ENCODE measurements around the gene SBF2. TPM values are rescaled to one million over a fixed set of nuclear protein-coding genes. Genes with fewer than 3 reads are reported as not detected.

Gene SBF2
- total and polyA plus RNA-seq, 2 donors (not counting 3 experiments of a cell fraction or from before 2014, with no cell fraction given): 15.4 to 42.4 TPM

DNA sequence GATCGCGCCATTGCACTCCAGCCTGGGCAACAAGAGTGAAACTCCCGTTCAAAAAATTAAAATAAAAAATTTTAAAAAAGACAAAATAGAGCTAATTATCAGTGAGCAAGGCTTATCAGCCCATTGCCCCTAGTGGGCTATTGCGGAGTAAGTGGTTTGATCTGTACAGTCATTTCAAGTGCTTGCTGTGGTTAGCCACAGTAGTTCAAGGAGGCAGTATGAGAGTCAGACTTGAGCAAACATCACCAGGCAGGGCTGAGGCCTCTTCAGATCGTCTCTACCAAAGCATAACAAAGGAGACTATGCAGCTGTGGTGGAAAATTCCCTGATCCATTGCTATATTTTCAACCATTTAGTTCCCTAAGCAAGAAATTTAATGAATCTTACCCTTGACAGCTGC is 4.3 kb upstream of the SBF2 start:
- ChIA-PET POLR2A (no interaction called here), CTCF (interaction anchor here (1.1 to 1.5 kb wide), 2 partner anchors 29 to 440 kb away, joined by 3 read pairs; no protein-coding TSS in a partner anchor)
- Histone ChIP-seq H3K27ac (ENCODE audit: insufficient read depth, low read depth, low read length) (no peak overlapping the region), H3K4me3 (replicated peaks in 1 of 3; ENCODE audit: insufficient read depth in 1 of 3, low read depth in 1 of 3, low read length in 3 of 3) (no peak overlapping the region), H3K27me3 (ENCODE audit: control insufficient read depth in 2 of 2, insufficient read depth in 2 of 2, low read length in 2 of 2) (no peaks in the 10 kb centered on the region), H3K36me3 (ENCODE audit: control insufficient read depth in 2 of 2, extremely low read depth in 1 of 2, insufficient read depth in 2 of 2, low read length in 2 of 2) (no peaks in the 10 kb centered on the region), H4K20me1 (replicated peaks; ENCODE audit: control insufficient read depth, extremely low read depth, insufficient read depth, low read length) (no peaks in the 10 kb centered on the region), H3K9me1 (replicated peaks; ENCODE audit: control insufficient read depth, extremely low read depth, insufficient read depth, low read length) (no peaks in the 10 kb centered on the region), H3K4me2 (ENCODE audit: insufficient read depth, low read length) (no peak overlapping the region), H3K9me3 (replicated peaks; ENCODE audit: control insufficient read depth, insufficient read depth, low read length) (no peaks in the 10 kb centered on the region), H2AFZ (ENCODE audit: low read depth, low read length) (no peak overlapping the region), H3K9ac (replicated peaks; ENCODE audit: extremely low read depth, insufficient read depth, low read length) (no peak overlapping the region), H3K4me1 (ENCODE audit: control insufficient read depth, extremely low read depth, insufficient read depth, low read length) (peaks cover 22% of the 10 kb centered on the region), H3K79me2 (ENCODE audit: control insufficient read depth, insufficient read depth, low read length) (no peaks in the 10 kb centered on the region)
- no peak for FAIRE-seq
- dilution Hi-C loops (cut with MboI; ENCODE audit: extremely low pct_ligation_motif_present, low sequenced_read_pairs) (no loop called here), intact Hi-C loops (cut with micrococcal nuclease) (no loop called here)
- no peak for DNase-seq (ENCODE audit: low read depth, low spot score)
- BruUV-seq (replicated peaks): no TSS peak
- TF ChIP-seq GATA2 (IDR thresholded peaks at IDR 0.05; ENCODE audit: insufficient read depth, insufficient read length, low read depth, low read length) (no peak), POLR2A (IDR thresholded peaks at IDR 0.05; ENCODE audit: low read depth, low read length) (no peak)
- TF ChIP-seq, protein P1, sequence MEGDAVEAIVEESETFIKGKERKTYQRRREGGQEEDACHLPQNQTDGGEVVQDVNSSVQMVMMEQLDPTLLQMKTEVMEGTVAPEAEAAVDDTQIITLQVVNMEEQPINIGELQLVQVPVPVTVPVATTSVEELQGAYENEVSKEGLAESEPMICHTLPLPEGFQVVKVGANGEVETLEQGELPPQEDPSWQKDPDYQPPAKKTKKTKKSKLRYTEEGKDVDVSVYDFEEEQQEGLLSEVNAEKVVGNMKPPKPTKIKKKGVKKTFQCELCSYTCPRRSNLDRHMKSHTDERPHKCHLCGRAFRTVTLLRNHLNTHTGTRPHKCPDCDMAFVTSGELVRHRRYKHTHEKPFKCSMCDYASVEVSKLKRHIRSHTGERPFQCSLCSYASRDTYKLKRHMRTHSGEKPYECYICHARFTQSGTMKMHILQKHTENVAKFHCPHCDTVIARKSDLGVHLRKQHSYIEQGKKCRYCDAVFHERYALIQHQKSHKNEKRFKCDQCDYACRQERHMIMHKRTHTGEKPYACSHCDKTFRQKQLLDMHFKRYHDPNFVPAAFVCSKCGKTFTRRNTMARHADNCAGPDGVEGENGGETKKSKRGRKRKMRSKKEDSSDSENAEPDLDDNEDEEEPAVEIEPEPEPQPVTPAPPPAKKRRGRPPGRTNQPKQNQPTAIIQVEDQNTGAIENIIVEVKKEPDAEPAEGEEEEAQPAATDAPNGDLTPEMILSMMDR (IDR thresholded peaks at IDR 0.05; ENCODE audit: extremely low read depth in 1 of 2, insufficient read depth in 1 of 2, low read depth in 1 of 2, low read length in 2 of 2): peak in 1 of 2 donors; percentile 13

DNA sequence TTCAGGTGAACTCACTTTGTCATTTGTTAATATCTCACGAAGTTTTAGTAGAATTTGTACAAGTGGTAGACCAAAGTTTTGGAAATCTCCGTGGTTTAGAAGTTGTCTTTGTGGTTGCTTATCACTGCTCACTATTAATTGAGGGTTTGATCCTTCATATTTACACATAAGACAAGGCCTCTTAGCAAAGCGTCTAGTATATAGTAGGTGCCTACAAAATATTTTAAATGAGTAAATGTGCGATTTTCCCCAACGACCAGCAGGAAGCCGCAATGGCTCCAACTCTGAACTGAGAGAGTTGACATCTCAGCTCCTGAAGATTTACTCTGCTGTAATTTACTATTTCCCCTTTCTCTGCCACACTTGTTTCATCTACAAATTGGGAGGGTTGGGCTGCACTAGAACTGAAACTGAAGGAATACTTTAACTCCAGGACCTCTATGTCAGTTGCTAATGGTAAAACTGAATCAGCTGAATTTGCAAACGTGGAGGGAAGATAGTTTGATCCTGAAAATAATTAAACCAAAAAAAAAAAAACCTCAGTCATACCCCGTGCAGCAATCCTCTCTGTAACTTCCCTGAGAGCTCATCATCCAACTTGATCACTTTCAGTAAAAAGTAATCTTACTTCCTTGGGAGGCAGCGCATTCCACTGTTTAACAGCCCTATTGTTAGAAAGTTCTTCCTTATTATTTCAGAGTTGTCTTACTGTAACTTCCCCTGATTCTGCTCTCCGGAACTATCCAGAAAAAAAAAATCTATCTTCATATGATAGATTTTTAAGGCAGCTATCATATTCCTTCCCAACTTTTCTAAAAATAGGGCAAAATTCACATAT is 1.3 kb upstream of the SBF2 start:
- no peaks in the 10 kb centered on the region for H3K27me3 ChIP-seq (ENCODE audit: control insufficient read depth in 2 of 2, insufficient read depth in 2 of 2, low read length in 2 of 2)
- ChIA-PET CTCF (interaction anchor here (1.0 to 1.5 kb wide), 3 partner anchors 10 to 88 kb away, joined by 4 to 9 read pairs (median 4); partner anchors contain the start of gene ADM), POLR2A (interaction anchor here (0.7 to 1.9 kb wide), 2 partner anchors 10 to 13 kb away, joined by 5 to 13 read pairs; partner anchors contain the start of gene ADM)
- peak overlapping the region; percentile 67 for H3K27ac ChIP-seq (ENCODE audit: insufficient read depth, low read depth, low read length)
- peak overlapping the region; percentile 80 for H3K9ac ChIP-seq (replicated peaks; ENCODE audit: extremely low read depth, insufficient read depth, low read length)
- FAIRE-seq (no peak), DNase-seq (ENCODE audit: low read depth, low spot score) (peak; percentile 39)
- no peak for TF ChIP-seq EZH2 (IDR thresholded peaks at IDR 0.05; ENCODE audit: borderline replicate concordance, low read depth, low read length, severe bottlenecking)
- no peaks in the 10 kb centered on the region for H3K9me3 ChIP-seq (replicated peaks; ENCODE audit: control insufficient read depth, insufficient read depth, low read length)
- peak overlapping the region; percentile 79 for H3K4me2 ChIP-seq (ENCODE audit: insufficient read depth, low read length)
- H3K79me2 ChIP-seq (ENCODE audit: control insufficient read depth, insufficient read depth, low read length): peaks cover 28% of the 10 kb centered on the region
- BruUV-seq (replicated peaks): no TSS peak
- intact Hi-C loops (cut with micrococcal nuclease): no loop called here
- H3K9me1 ChIP-seq (replicated peaks; ENCODE audit: control insufficient read depth, extremely low read depth, insufficient read depth, low read length): no peaks in the 10 kb centered on the region
- dilution Hi-C loops (cut with MboI; ENCODE audit: extremely low pct_ligation_motif_present, low sequenced_read_pairs): no loop called here
- H3K36me3 ChIP-seq (ENCODE audit: control insufficient read depth in 2 of 2, extremely low read depth in 1 of 2, insufficient read depth in 2 of 2, low read length in 2 of 2): peaks cover 0 to 2% of the 10 kb centered on the region in 2 experiments
- peaks cover 29% of the 10 kb centered on the region for H3K4me1 ChIP-seq (ENCODE audit: control insufficient read depth, extremely low read depth, insufficient read depth, low read length)
- no peak overlapping the region for H2AFZ ChIP-seq (ENCODE audit: low read depth, low read length)
- peak overlapping the region in 2 of 3 experiments; percentile 57 to 96 for H3K4me3 ChIP-seq (replicated peaks in 1 of 3; ENCODE audit: insufficient read depth in 1 of 3, low read depth in 1 of 3, low read length in 3 of 3)
- no peaks in the 10 kb centered on the region for H4K20me1 ChIP-seq (replicated peaks; ENCODE audit: control insufficient read depth, extremely low read depth, insufficient read depth, low read length)
